GM21825 (cell line): ENCODE measurements around the gene SIRT4.
A peak's percentile ranks its signal among the peaks of the same experiment; 100 is the strongest.

Experiments used
- ATAC-seq: cut with Tn5 transposase; IDR thresholded peaks from one replicate; pipeline ENCODE4 v1.9.1; 2021; ENCODE audit warnings: mild to moderate bottlenecking, moderate library complexity; ENCODE audit not compliant: unreplicated experiment

SIRT4 gene

DNA sequence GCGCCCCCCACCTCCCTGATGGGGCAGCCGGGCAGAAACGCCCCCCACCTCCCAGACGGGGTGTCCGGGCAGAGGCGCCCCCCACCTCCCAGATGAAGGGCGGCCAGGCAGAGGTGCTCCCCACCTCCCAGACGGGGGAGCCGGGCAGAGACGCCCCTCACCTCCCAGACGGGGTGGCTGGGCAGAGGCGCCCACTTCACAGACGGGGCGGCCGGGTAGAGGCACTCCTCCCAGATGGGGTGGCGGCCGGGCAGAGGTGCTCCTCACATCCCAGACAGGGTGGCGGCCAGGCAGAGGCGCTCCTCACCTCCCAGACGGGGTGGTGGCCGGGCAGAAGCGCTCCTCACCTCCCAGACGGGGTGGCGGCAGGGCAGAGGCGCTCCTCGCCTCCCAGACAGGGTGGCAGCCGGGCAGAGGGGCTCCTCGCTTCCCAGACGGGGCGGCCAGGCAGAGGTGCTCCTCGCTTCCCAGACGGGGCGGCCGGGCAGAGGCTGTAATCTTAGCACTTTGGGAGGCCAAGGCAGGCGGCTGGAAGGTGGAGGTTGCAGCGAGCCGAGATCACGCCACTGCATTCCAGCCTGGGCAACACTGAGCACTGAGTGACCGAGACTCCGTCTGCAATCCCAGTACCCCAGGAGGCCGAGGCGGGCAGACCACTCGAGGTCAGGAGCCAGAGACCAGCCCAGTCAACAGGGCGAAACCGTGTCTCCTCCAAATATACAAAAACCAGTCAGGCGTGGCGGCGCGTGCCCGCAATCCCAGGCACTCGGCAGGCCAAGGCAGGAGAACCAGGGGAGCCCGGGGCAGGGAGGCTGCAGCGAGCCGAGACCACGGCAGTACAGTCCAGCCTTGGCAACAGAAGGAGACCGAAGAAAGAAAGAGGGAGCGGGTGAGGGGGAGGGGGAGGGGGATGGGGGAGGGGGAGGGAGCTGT, 23.7 kb upstream of the SIRT4 start:
- no peak for ATAC-seq

- no peak for ATAC-seq
These were observed 18.8 kb upstream of the SIRT4 start for GRCh38 chr12:120283318-120283717.

- ATAC-seq, result no peak
These were observed 17.7 kb upstream of the SIRT4 start for GRCh38 chr12:120284381-120284780.

- no peak for ATAC-seq
These were observed 15.2 kb upstream of the SIRT4 start for GRCh38 chr12:120286768-120287490.

GRCh38 chr12:120287491-120287890, 14.6 kb upstream of the SIRT4 start:
- no peak for ATAC-seq

- ATAC-seq, result no peak
These were observed 11.4 kb upstream of the SIRT4 start for GRCh38 chr12:120290609-120291305.

GRCh38 chr12:120292411-120292660, 9.8 kb upstream of the SIRT4 start:
- ATAC-seq, result peak; percentile 1

DNA sequence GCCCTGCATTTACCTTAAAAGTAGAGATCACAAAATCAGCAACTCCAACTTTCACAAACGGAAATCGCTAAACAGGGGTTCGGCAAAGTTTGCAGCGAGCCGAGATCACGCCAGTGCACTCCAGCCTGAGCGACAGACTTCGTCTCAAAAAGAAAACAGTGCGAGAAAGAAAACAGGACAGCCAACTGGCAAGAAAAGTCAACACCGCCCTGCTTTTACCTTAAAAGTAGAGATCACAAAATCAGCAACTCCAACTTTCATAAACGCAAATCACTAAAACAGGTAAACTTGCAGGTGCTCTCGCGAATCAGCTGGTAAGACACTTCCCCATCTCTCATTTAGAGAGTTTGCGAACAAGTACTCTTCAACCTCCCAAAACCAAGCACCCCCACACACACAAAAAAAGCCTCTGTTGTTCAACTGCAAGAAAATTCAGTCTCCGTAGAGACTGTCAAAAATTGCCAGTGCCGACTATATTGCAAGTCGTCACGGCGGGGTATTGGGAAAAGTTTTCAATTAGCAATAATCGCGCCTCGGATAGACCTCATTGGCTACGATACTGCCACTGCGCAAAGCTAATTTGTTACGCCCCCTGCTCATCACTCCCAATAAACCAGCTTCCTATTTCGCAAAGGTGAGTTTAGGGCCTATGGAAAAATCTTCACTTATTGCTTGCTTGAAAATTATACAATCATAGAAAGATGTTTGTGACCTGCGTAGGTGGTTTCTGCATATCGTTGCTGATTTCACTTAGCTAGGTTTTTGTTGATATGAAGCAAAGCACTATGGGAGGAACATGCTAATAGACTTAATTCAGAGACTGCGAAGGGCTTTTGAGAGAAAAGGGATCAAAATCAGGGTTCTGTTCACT, 9.2 kb upstream of the SIRT4 start, which contains the start of gene RNU4-1:
Gene RNU4-1, minus strand, starts transcription at position 577 of the 871 bp plus-strand sequence.
- ATAC-seq, result peak; percentile 41

GRCh38 chr12:120314220-120314619, 12.1 kb downstream of the SIRT4 start:
- ATAC-seq, result no peak

GRCh38 chr12:120316798-120317223, 14.7 kb downstream of the SIRT4 start:
- ATAC-seq, result no peak

- ATAC-seq, result peak; percentile 98
These were observed 15.3 kb downstream of the SIRT4 start for GRCh38 chr12:120317224-120318105.

DNA sequence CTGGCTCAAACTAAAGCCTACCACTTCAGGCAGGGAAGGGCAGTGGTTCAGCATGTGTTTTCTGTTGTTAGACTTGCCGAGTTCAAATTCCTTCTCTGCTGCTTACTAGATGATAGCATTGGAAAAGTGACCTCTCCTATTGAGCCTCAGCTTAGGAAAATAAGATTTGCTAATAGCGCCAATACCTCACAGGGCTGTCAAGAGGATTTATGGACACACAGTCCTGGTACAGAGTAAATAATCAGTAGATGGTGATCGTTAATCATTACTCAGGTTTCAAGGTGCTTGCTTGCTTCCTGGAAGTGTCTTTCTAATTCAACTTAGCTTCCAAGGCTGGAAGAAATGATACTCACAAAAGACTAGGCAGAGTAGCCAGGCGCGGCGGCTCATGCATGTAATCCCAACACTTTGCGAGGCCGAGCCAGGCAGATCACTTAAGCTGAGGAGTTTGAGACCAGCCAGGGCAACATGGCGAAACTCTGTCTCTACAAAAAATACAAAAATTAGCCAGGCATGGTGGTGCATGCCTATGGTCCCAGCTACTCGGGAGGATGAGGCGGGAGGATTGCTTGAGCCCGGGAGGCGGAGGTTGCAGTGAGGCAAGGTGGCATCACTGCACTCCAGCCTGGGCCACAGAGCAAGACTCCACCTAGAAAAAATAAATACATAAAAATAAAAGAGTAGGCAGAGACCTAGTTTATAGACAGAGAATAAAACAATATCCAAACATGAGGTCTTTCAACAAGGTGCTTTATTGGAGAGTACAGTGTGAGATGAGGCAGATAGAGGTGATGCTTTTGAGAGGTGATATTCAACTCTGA, 19.5 kb downstream of the SIRT4 start:
- no peak for ATAC-seq

- no peak for ATAC-seq
These were observed 21.7 kb downstream of the SIRT4 start for GRCh38 chr12:120323772-120324171.

DNA sequence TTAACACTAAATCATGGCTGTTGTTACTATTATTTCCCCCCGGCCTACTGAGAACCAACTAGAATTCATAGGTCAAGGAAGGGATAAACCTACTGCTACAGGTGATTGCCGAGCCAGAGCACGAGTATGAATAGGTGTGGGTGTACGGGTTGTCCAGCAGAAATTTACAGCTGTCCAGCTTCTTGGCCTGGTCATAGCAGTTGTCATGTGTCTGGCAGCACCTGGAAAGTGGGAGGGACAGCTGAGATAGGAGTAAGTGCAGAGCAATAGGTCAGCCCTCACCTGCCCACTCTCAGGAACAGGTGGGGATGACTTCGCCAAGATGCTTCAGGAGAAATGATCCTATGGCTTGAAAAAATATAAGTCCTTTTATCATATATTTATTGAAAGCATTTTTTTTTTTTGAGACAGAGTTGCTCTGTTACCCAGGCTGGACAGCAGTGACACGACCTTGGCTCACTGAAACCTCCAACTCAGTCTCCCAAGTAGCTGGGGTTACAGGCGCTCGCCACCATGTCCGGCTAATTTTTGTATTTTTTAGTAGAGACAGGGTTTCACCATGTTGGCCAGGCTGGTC, 22.8 kb downstream of the SIRT4 start:
- ATAC-seq, result no peak

DNA sequence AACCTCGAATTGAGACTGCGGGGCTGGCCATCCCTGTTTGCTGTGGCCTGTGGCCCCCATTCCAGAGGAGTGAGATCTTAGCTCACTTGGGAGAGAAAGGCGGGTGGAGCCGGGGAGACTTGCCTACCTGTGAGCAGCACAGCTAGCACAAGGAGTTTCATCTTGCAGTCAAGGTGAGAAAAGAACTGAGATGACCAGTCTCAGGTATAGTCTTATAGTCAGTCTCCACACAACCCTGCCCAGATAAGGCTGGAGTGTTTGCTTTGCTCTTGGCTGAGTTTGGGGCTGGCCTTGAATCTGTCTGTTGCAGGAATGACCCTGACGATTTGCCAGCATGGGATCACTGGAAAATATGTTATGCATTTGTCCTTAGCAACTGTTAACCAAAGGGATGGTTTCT, 25.5 kb downstream of the SIRT4 start, which contains the start of gene PLA2G1B:
Gene PLA2G1B, minus strand, starts transcription at position 187 of the 400 bp plus-strand sequence. Its CDS starts 26 bp downstream, at position 161.
- no peak for ATAC-seq

DNA sequence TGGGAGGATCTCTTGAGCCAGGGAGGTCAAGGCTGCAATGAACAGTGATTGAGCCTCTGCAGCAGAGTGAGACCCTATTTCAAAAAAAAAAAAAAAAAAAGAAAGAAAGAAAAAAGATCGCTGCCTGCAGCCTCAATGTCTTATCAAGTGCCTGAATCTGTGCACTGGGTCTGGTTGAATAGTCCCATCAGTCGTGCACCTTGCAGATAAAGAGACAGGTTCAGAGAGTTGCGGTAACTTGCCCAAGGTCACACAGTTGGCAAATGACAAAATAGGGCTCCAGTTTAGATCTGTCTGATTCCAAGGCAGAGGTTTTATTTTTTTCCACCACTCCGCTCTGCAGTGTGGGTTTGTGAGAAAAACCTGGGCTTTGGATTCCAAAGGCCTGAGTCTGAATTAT, 26.1 kb downstream of the SIRT4 start:
- no peak for ATAC-seq

- no peak for ATAC-seq
These were observed 29.3 kb downstream of the SIRT4 start for GRCh38 chr12:120331390-120331789.

DNA sequence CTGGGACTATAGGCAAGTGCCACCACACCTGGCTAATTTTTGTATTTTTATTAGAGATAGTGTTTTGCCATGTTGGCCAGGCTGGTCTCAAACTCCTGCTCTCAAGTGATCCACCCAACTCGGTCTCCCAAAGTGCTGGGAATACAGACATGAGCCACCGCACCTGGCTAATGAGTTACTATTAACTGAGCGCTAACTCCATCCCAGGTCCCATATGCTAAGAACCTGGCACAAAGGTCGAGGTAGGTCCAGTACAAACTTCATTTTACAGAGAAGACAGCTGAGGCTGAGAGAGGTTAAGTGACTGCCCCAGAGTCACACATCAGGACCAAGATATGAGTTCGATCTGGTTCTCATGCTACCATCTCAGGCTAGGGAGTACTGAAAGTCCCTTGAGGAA, 29.9 kb downstream of the SIRT4 start:
- ATAC-seq, result no peak
